IPS DF 19.7 (cell line): ENCODE data around the gene PTPRZ1.

Experiments
- DNase-seq: peaks from one replicate; pipeline ENCODE4 v3.0.0-alpha.2; 2013; ENCODE audit warnings: low read depth, low spot score

The PTPRZ1 gene

GRCh38 chr7:121872831-121873288 lies at the start of gene PTPRZ1:
PTPRZ1 (plus strand) TSS chr7:121873161; CDS start chr7:121873500, 339 bp downstream.
- peak; percentile 56 for DNase-seq

- DNase-seq, result no peak
Observed at GRCh38 chr7:121824276-121824675, 48.7 kb upstream of the PTPRZ1 start.

- DNase-seq, result no peak
Observed at GRCh38 chr7:121831351-121831750, 41.6 kb upstream of the PTPRZ1 start.

GRCh38 chr7:121831801-121832200 lies 41.2 kb upstream of the PTPRZ1 start:
- no peak for DNase-seq

GRCh38 chr7:121832347-121832746 lies 40.6 kb upstream of the PTPRZ1 start:
- no peak for DNase-seq

GRCh38 chr7:121833991-121834390 lies 39.0 kb upstream of the PTPRZ1 start:
- no peak for DNase-seq

GRCh38 chr7:121837462-121837861 lies 35.5 kb upstream of the PTPRZ1 start:
- DNase-seq, result no peak

GRCh38 chr7:121847041-121847440 lies 25.9 kb upstream of the PTPRZ1 start:
- no peak for DNase-seq

GRCh38 chr7:121853307-121853706 lies 19.7 kb upstream of the PTPRZ1 start:
- DNase-seq, result no peak

- no peak for DNase-seq
Observed at GRCh38 chr7:121860953-121861352, 12.0 kb upstream of the PTPRZ1 start.

- no peak for DNase-seq
Observed at GRCh38 chr7:121862591-121862990, 10.4 kb upstream of the PTPRZ1 start.

GRCh38 chr7:121871188-121871587 lies 1.8 kb upstream of the PTPRZ1 start:
- DNase-seq, result no peak

GRCh38 chr7:121873289-121874194 lies 581 bp downstream of the PTPRZ1 start:
- DNase-seq, result no peak

GRCh38 chr7:121874298-121874697 lies 1.3 kb downstream of the PTPRZ1 start:
- no peak for DNase-seq

GRCh38 chr7:121875203-121875602 lies 2.2 kb downstream of the PTPRZ1 start:
- no peak for DNase-seq

- DNase-seq, result no peak
Observed at GRCh38 chr7:121876656-121877500, 3.9 kb downstream of the PTPRZ1 start.

- DNase-seq, result no peak
Observed at GRCh38 chr7:121878918-121879464, 6.0 kb downstream of the PTPRZ1 start.

GRCh38 chr7:121879544-121879943 lies 6.6 kb downstream of the PTPRZ1 start:
- no peak for DNase-seq

GRCh38 chr7:121882731-121883130 lies 9.8 kb downstream of the PTPRZ1 start:
- no peak for DNase-seq

- no peak for DNase-seq
Observed at GRCh38 chr7:121885166-121885920, 12.4 kb downstream of the PTPRZ1 start.

- DNase-seq, result no peak
Observed at GRCh38 chr7:121887634-121888033, 14.7 kb downstream of the PTPRZ1 start.
